HG03025 (cell line): ENCODE data around the gene RCOR2.

Source experiments
- ATAC-seq: cut with Tn5 transposase; IDR thresholded peaks from one replicate; pipeline ENCODE4 v1.9.1; 2021; ENCODE audit warnings: mild to moderate bottlenecking, moderate library complexity; ENCODE audit not compliant: unreplicated experiment, low FRiP score

Gene RCOR2

GRCh38 chr11:63929616-63930015 is 12.7 kb upstream of the RCOR2 start:
- ATAC-seq: no peak

- ATAC-seq: no peak
Observed at GRCh38 chr11:63923319-63923718, 6.4 kb upstream of the RCOR2 start.

GRCh38 chr11:63922673-63923192 is 5.8 kb upstream of the RCOR2 start:
- ATAC-seq: no peak

DNA sequence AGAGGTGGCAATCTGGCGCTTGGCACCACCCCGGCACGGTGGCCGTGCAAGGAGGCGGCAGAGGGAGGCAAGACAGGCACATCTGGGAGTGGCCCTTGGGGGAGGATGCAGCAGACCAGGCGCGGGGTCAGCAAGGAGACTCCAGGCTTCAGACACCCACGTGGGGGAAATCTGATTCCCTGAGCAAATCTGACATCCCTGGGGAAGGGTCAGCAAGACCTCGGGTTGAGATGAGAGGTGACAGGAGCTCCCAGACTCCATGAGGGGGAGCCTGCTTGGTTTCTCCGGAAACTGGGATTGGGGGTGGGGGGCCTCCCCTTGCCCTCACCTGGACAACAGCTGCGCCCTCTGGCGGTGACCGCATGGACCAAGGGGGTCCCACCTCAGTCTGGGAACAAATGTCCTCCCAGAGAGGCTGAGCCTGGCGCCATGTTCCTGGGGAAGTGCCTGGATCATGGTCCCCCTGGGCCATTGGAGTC is 4.0 kb upstream of the RCOR2 start:
- no peak for ATAC-seq

- no peak for ATAC-seq
Observed at GRCh38 chr11:63920126-63920938, 3.4 kb upstream of the RCOR2 start.

GRCh38 chr11:63919267-63920125 is 2.5 kb upstream of the RCOR2 start:
- no peak for ATAC-seq

DNA sequence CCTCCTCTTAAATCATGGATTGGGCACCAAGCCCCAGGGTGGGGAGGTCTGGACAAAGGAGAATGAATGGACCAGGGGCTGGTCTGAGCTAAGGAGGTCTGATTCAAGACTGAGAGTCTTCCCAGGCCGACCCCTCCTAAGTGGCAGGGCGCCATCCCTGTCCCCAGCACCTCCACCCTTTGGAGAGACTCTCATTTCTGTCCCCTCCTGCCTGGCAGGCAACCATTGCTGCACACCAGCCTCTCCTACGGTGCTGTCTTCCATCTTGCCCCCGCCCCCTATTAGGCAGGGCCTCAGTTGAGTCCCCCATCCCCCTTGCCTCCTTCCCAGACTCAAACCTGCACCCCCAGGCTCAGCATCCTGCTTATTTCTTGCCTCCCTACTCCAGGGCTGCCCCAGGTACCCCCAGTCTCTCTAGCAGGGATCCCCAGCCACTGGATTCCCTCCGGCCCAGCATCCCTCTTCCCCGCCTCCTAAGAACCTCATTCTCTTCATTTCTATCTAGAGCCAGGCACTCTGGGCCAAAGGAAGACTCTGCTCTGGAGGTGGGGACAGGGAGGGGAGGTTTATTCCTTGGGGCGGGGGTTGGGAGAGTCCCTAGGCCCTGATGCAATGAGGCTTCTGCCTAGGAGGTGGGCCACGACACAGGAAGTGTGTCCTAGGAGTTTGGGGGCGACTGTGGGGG is 1.7 kb upstream of the RCOR2 start:
- ATAC-seq: no peak

- ATAC-seq: no peak
Observed at GRCh38 chr11:63917692-63918506, 935 bp upstream of the RCOR2 start.

GRCh38 chr11:63915961-63916836 is 765 bp downstream of the RCOR2 start:
- ATAC-seq: no peak

DNA sequence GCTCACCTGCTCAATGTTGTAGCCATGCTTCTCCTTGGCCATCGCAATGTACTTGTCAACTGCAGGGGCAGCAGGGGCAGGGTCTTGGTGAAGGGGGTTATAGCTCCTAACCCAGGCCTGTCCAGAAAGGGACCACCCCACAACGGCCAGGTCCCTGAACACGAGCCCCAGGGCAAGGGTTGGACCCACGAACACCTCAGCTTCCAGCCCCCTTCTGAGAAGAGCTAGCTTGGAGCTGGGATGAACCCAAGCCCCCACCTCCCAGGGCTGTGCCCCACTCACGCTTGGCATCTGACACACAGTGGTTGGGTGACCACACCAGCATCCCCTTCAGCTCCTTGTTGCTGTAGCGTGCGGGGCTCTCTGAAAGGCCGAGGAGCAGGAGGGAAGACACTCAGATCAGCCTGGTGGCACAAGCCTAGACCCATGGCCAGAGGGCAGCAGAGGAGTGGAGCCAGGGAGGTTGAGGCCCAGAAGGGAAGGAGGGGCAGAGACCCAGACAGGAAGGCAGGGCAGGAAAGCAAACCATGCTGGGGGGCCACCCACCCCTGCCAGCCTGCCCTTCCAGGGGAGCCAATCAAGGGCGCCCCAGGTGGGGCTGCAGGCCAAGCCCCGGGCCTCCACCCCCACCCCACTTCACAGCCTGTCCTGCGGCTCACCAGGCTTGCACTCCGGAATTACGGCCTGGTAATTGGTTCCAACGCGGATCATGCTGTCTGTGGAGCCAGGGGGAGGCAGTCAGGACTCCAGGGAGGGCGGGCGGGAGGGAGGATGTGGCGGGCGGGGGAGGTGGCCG is 1.9 kb downstream of the RCOR2 start:
- no peak for ATAC-seq

GRCh38 chr11:63913866-63914830 is 2.8 kb downstream of the RCOR2 start:
- ATAC-seq: no peak

- ATAC-seq: no peak
Observed at GRCh38 chr11:63912678-63913077, 4.3 kb downstream of the RCOR2 start.

GRCh38 chr11:63911876-63912275 is 5.1 kb downstream of the RCOR2 start:
- no peak for ATAC-seq

GRCh38 chr11:63911440-63911839 is 5.5 kb downstream of the RCOR2 start:
- ATAC-seq: no peak

DNA sequence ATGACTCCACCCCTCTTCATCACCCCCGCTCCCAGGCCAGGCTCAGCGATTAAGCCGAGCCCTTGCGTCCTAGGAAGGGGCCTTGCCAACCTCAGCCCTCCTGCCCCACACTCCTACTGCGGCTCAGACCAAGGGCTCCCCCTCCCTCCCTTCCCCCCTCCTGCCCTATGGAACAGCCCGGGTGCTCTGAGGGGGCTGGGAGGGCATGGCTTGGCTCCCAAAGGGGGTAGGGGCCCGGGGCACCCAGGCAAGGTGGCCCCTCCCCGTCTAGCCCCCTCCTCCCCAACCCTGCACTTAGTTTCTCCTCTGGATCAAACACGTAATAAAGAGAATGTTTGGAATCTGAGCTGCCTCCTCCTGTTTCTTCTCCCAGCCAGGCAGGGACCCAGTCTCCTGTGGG is 6.3 kb downstream of the RCOR2 start:
- no peak for ATAC-seq

DNA sequence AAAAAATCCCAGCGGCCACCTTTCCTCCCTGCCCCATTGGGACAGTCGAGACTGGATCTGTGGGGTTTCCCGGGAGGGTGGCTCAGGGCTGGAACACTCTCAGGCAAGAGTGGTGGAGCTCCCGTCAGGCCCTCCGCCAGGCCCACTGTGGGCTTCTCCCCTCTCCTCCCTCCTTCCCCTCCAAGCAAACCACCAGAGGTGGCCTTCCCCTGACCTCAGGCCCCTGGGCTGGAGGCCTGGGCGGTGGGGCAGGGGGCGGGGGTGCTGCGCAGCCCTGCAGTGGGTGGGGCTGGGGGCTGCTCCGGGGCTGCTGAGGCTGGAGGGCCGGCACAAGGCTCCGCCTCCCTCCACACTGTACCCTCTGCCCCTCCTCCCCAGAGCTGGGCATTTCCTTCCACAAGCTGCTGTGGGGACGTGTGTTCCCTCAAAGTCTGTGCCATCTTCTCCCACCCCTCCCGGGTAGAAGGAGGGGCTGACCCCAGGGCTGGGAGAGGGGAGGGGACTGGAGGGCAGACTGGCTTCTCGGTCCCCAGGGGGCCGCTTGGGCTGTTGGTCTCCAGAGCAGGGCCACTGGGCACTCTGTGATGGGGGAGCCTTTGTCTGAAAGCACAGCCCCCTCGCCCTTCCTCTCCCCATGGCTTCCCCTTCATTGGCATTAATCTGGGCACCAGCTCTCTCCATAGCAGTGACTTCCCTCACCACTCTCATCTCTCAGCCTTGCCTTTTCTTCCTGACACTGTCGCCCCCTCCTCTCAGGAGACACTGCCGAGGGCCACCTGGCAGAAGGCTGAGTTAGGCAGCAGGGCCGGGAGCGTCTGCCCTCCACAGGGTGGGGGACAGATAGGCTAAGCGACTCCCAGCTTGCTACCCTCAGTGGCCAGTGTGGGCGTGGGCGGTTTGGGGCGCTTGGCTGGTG is 7.1 kb downstream of the RCOR2 start:
- ATAC-seq: no peak
